ENCODE data around the gene FLOT1. TPM values are rescaled to one million over a fixed set of nuclear protein-coding genes. Genes with fewer than 3 reads are reported as not detected.
A peak's percentile ranks its signal among the peaks of the same experiment; 100 is the strongest.

Gene FLOT1
- polyA plus RNA-seq, 1 experiment, result 155 TPM

DNA sequence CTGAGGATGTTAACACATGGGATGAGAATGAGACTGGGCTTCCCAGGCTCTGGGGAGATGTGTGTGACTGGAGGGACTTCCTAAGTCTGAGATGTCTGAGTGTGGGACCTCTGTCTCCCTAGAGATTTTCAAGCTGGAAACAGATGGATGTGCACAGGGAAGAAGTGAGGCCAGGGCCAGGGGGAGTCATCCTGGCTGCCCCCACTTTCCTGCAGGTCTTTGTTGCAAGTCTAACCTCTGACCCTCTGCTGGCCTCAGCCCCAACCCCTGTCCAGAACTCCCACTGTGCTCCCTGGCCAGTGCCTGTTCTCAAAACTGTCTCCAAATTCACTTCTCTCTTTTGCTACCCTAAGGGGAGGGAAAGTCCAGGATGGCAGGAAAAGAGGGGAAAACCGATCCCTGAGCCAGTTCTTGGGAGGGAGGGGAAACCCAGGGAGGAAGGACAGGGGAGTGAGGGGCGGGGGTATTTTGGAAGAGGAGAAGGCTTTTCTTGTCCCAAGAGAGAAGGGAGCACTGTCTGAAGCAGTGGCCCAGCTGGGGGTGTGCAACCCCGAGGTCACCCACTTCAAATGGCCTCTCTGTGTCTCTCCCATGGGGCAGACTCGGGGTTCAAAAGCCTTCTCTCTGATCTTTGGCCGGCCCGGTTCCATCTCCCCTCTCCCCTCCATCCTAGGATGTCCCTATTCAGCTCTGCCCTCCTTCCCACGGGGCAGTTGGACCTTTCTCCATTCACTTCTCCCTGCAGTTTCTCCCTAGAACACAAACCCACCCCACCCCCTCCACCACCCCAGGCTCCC is 59.1 kb downstream of the FLOT1 start:
- no peaks in the 10 kb centered on the region; the same call in 1 of the 2 replicates for H3K9me3 ChIP-seq (ENCODE audit: control insufficient read depth, insufficient read depth, low read length)
- peak overlapping the region; percentile 92 for H3K4me3 ChIP-seq (ENCODE audit: low read depth, low read length)
- CTCF ChIA-PET, result interaction anchor here (6.6 kb wide), 1 partner anchor 39 kb away, joined by 105 read pairs; the partner anchor contains the start of gene TUBB
- peak overlapping the region; percentile 68 for H3K27ac ChIP-seq (ENCODE audit: low read depth, low read length)
- H3K27me3 ChIP-seq (ENCODE audit: control insufficient read depth, insufficient read depth, low read length), result no peaks in the 10 kb centered on the region
- no peak for DNase-seq (ENCODE audit: low read depth, low spot score)
- POLR2A ChIA-PET, result interaction anchor here (0.8 to 2.2 kb wide), 6 partner anchors 7 to 83 kb away, joined by 3 to 20 read pairs (median 4); partner anchors contain the start of gene NRM
- TF ChIP-seq, protein P1, sequence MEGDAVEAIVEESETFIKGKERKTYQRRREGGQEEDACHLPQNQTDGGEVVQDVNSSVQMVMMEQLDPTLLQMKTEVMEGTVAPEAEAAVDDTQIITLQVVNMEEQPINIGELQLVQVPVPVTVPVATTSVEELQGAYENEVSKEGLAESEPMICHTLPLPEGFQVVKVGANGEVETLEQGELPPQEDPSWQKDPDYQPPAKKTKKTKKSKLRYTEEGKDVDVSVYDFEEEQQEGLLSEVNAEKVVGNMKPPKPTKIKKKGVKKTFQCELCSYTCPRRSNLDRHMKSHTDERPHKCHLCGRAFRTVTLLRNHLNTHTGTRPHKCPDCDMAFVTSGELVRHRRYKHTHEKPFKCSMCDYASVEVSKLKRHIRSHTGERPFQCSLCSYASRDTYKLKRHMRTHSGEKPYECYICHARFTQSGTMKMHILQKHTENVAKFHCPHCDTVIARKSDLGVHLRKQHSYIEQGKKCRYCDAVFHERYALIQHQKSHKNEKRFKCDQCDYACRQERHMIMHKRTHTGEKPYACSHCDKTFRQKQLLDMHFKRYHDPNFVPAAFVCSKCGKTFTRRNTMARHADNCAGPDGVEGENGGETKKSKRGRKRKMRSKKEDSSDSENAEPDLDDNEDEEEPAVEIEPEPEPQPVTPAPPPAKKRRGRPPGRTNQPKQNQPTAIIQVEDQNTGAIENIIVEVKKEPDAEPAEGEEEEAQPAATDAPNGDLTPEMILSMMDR (IDR thresholded peaks at IDR 0.05; ENCODE audit: low read depth, low read length), result no peak

DNA sequence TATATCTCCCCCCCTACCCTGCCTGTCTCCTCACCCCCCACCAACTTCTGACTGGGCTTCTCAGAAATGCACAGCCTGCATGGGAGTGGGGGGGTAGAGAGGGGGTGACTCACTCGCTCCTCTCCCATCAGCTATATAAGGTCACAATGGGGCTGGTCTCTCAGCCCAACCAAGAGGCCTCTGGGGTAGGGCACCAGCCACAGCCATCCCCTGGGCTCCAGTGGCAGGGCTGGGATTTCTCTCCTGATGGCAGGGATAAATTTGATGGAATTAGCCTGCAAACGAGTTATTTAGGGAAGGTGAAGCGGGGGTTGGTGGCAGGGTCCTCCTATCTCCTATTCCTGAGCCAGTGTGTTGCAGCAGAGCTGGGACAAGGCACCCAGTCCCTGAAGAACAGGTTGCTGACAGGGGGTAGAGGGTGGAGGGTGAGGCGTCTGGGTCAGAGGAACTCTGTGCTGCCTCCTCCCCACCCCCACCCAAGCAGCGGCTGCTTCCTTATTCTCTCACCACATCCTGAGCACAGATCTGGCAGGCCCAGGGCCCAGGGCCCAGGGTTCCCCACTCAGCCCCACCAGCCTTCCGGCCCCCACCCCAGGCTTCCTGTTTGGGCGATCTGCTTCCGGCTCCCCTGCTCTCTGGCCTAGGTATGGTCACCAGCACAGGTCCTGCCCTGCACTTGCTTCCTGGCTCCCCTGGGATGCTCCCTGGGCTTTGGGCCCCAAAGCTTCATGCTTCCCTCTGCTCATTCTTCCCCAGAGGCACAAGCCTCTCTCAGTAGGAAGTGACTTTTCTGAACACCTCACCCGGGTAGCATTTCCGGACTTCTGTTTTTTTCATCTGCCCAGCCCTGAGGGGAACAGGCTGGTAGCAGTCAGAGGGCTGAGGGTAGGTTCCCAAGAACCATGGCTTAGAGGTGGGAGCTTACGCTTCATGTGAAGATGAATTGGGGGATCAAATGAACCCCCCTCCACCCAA is 60.1 kb downstream of the FLOT1 start:
- H3K27ac ChIP-seq (ENCODE audit: low read depth, low read length), result peak overlapping the region; percentile 68
- H3K9me3 ChIP-seq (ENCODE audit: control insufficient read depth, insufficient read depth, low read length), result no peaks in the 10 kb centered on the region; the same call in 1 of the 2 replicates
- TF ChIP-seq, protein P1 (IDR thresholded peaks at IDR 0.05; ENCODE audit: low read depth, low read length), result no peak
- no peak for DNase-seq (ENCODE audit: low read depth, low spot score)
- H3K27me3 ChIP-seq (ENCODE audit: control insufficient read depth, insufficient read depth, low read length), result no peaks in the 10 kb centered on the region
- CTCF ChIA-PET, result interaction anchor here (1.6 to 6.6 kb wide), 2 partner anchors 10 to 40 kb away, joined by 11 to 105 read pairs; partner anchors contain the start of genes DHX16 and TUBB
- POLR2A ChIA-PET, result interaction anchor here (0.6 to 2.2 kb wide), 7 partner anchors 8 to 239 kb away, joined by 3 to 20 read pairs (median 4); partner anchors contain the start of genes MDC1 and NRM
- H3K4me3 ChIP-seq (ENCODE audit: low read depth, low read length), result peak overlapping the region; percentile 92

DNA sequence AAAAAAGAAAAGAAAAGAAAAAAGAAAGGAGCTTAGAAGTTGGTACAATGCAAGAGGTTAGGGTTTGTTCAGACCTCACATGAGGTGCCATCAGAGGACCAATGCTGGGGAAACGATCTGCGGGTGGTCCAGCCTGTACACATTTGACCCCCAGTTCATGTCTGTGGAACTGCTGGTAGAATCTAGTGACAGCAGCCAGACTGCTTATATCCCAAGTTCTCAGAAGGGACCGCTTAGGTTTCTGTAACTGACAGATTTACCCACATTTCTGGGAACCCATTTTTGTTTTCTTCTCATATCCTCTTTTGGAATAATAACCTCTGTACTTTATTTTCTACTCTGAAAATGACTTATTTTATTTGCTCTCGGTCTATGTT is 60.7 kb downstream of the FLOT1 start:
- H3K4me3 ChIP-seq (ENCODE audit: low read depth, low read length), result peak overlapping the region; percentile 92
- no peak for DNase-seq (ENCODE audit: low read depth, low spot score)
- POLR2A ChIA-PET, result interaction anchor here (0.6 to 2.2 kb wide), 4 partner anchors 9 to 240 kb away, joined by 3 to 20 read pairs (median 4); partner anchors contain the start of genes MDC1 and NRM
- H3K9me3 ChIP-seq (ENCODE audit: control insufficient read depth, insufficient read depth, low read length), result no peaks in the 10 kb centered on the region; the same call in 1 of the 2 replicates
- no peak overlapping the region for H3K27ac ChIP-seq (ENCODE audit: low read depth, low read length)
- TF ChIP-seq, protein P1 (IDR thresholded peaks at IDR 0.05; ENCODE audit: low read depth, low read length), result no peak
- H3K27me3 ChIP-seq (ENCODE audit: control insufficient read depth, insufficient read depth, low read length), result no peaks in the 10 kb centered on the region
- CTCF ChIA-PET, result interaction anchor here (0.7 to 6.6 kb wide), 4 partner anchors 9 to 405 kb away, joined by 3 to 105 read pairs (median 8); partner anchors contain the start of genes DHX16 and TUBB

DNA sequence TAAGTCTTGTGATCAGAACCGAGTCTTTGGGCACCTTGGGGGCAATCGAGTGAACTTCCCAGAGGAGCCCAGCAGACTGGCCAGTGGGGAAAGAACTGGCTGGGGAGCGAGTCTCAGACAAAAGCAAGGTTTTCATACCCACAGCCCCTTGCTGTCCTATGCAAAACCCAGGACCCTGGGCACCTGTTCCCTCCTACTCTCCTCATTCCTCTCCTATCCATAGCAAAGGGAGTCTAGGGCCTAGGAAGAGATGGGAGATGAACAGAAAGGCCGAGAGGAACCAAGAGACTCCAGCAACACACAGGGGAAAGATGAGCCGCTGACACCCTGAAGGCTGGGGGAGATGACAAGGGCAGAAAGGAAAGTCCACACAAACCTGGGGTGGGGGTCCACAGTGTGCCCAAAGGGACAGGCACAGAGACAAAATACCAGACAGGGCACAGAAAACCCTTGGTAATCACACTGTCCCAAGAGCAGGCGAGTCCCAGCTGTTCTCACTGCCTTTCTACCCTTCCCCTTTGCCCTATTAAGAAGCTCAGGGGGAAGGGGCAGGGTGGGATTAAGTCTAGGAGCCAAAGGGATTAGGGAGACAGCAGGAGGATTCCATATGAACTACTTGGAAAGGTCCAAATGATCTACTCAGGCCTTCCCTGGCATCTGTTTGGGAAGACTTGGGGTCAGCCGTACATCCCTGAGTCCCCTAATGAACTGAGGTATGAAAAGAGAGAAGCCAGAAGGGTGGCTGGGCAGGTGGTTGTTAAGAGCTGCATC is 62.5 kb downstream of the FLOT1 start:
- no peaks in the 10 kb centered on the region; the same call in 1 of the 2 replicates for H3K9me3 ChIP-seq (ENCODE audit: control insufficient read depth, insufficient read depth, low read length)
- ChIA-PET POLR2A (interaction anchor here (0.8 to 2.0 kb wide), 6 partner anchors 8 to 42 kb away, joined by 3 to 18 read pairs (median 4); partner anchors contain the start of genes MDC1 and NRM), CTCF (interaction anchor here (0.8 to 6.6 kb wide), 13 partner anchors 11 to 413 kb away, joined by 3 to 105 read pairs (median 7); partner anchors contain the start of genes MDC1, NRM and TUBB)
- no peaks in the 10 kb centered on the region for H3K27me3 ChIP-seq (ENCODE audit: control insufficient read depth, insufficient read depth, low read length)
- peak overlapping the region; percentile 45 for H3K4me3 ChIP-seq (ENCODE audit: low read depth, low read length)
- H3K27ac ChIP-seq (ENCODE audit: low read depth, low read length), result peak overlapping the region; percentile 39
- TF ChIP-seq, protein P1 (IDR thresholded peaks at IDR 0.05; ENCODE audit: low read depth, low read length), result no peak
- no peak for DNase-seq (ENCODE audit: low read depth, low spot score)

Measured in AG04450 (cell line).